Dendritic cell treated with granulocyte-macrophage colony-stimulating factor and Interleukin-4, amounts not matched to agents 40 ng/mL and 50 ng/mL, for 4 days (primary cell): ENCODE data around the gene P2RX4.
A peak's percentile ranks its signal among the peaks of the same experiment; 100 is the strongest.

Experiments used
- H3K27ac Mint-ChIP-seq: one replicate; pipeline ENCODE4 v1.8.0; 2022; ENCODE audit warnings: mild to moderate bottlenecking, mixed read lengths
- H3K27me3 Mint-ChIP-seq: one replicate; pipeline ENCODE4 v1.8.0; 2022; ENCODE audit warnings: mild to moderate bottlenecking, mixed read lengths
- H3K36me3 Mint-ChIP-seq: one replicate; pipeline ENCODE4 v1.8.0; 2022; ENCODE audit warnings: low read depth, mixed read lengths
- H3K4me1 Mint-ChIP-seq: one replicate; pipeline ENCODE4 v1.8.0; 2022; ENCODE audit warnings: low read depth, mixed read lengths
- H3K4me3 Mint-ChIP-seq: one replicate; pipeline ENCODE4 v1.8.0; 2022; ENCODE audit warnings: mild to moderate bottlenecking, moderate library complexity, mixed read lengths
- H3K9me3 Mint-ChIP-seq: one replicate; pipeline ENCODE4 v1.8.0; 2022; ENCODE audit warnings: mixed read lengths
- intact Hi-C: fragments of 100-400 bp; cut with micrococcal nuclease; formaldehyde crosslinking; loops from one replicate; pipeline ENCODE4 v1.15.0; 2022

Gene P2RX4

GRCh38 chr12:121236776-121237175 lies 26.8 kb downstream of the P2RX4 start:
- no peaks in the 10 kb centered on the region for H3K27me3 Mint-ChIP-seq
- no peak overlapping the region for H3K27ac Mint-ChIP-seq
- H3K4me1 Mint-ChIP-seq = peaks cover 41% of the 10 kb centered on the region
- intact Hi-C loops = no loop called here
- peaks cover 78% of the 10 kb centered on the region for H3K36me3 Mint-ChIP-seq
- H3K4me3 Mint-ChIP-seq = no peak overlapping the region
- no peaks in the 10 kb centered on the region for H3K9me3 Mint-ChIP-seq

- Mint-ChIP-seq H3K36me3 (peaks cover 78% of the 10 kb centered on the region), H3K4me3 (no peak overlapping the region), H3K4me1 (peaks cover 46% of the 10 kb centered on the region), H3K9me3 (no peaks in the 10 kb centered on the region), H3K27ac (no peak overlapping the region), H3K27me3 (no peaks in the 10 kb centered on the region)
- intact Hi-C loops = no loop called here
Observed at GRCh38 chr12:121237415-121237814, 27.5 kb downstream of the P2RX4 start.

GRCh38 chr12:121238086-121238485 lies 28.2 kb downstream of the P2RX4 start:
- intact Hi-C loops = no loop called here
- H3K4me3 Mint-ChIP-seq = no peak overlapping the region

GRCh38 chr12:121238604-121239350 lies 28.8 kb downstream of the P2RX4 start:
- H3K36me3 Mint-ChIP-seq = peaks cover 74% of the 10 kb centered on the region
- H3K4me1 Mint-ChIP-seq = peaks cover 46% of the 10 kb centered on the region
- H3K4me3 Mint-ChIP-seq = no peak overlapping the region
- H3K27ac Mint-ChIP-seq = peak overlapping the region; percentile 75
- no peaks in the 10 kb centered on the region for H3K27me3 Mint-ChIP-seq
- no peaks in the 10 kb centered on the region for H3K9me3 Mint-ChIP-seq
- intact Hi-C loops = no loop called here

More at GRCh38 chr12:121238086-121238485, 28.2 kb downstream of the P2RX4 start:
- no peaks in the 10 kb centered on the region for H3K27me3 Mint-ChIP-seq
- H3K36me3 Mint-ChIP-seq = peaks cover 74% of the 10 kb centered on the region
- H3K9me3 Mint-ChIP-seq = no peaks in the 10 kb centered on the region
- H3K27ac Mint-ChIP-seq = no peak overlapping the region
- H3K4me1 Mint-ChIP-seq = peaks cover 46% of the 10 kb centered on the region

GRCh38 chr12:121239351-121240061 lies 29.6 kb downstream of the P2RX4 start:
- intact Hi-C loops = no loop called here
- Mint-ChIP-seq H3K27ac (peak overlapping the region; percentile 75), H3K36me3 (peaks cover 74% of the 10 kb centered on the region), H3K4me1 (peaks cover 46% of the 10 kb centered on the region), H3K27me3 (no peaks in the 10 kb centered on the region), H3K9me3 (no peaks in the 10 kb centered on the region), H3K4me3 (no peak overlapping the region)

DNA sequence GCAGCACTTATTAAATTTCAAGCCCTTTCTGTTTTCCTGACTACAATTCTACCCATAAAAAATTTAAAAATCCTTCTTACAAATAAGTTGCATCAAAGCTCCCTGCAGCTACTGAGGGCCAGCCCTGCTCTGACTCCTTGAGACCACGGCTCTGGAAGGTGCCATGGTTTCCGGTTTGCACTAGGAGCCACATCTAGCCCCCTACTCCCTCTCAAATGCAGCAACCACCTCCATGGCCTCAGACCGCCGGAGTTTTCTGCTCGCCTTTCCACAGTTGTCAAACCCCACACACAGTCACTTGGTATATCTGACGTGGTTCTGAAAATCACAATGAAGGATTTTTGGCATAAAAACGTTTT lies 30.1 kb downstream of the P2RX4 start:
- peak overlapping the region; percentile 75 for H3K27ac Mint-ChIP-seq
- no peaks in the 10 kb centered on the region for H3K27me3 Mint-ChIP-seq
- peaks cover 46% of the 10 kb centered on the region for H3K4me1 Mint-ChIP-seq
- peaks cover 74% of the 10 kb centered on the region for H3K36me3 Mint-ChIP-seq
- intact Hi-C loops = no loop called here
- H3K9me3 Mint-ChIP-seq = no peaks in the 10 kb centered on the region
- H3K4me3 Mint-ChIP-seq = peak overlapping the region; percentile 49

GRCh38 chr12:121240484-121241101 lies 30.7 kb downstream of the P2RX4 start:
- intact Hi-C loops = no loop called here
- H3K36me3 Mint-ChIP-seq = peaks cover 74% of the 10 kb centered on the region
- H3K27ac Mint-ChIP-seq = peak overlapping the region; percentile 75
- H3K9me3 Mint-ChIP-seq = no peaks in the 10 kb centered on the region
- H3K4me3 Mint-ChIP-seq = peak overlapping the region; percentile 49
- no peaks in the 10 kb centered on the region for H3K27me3 Mint-ChIP-seq
- peaks cover 46% of the 10 kb centered on the region for H3K4me1 Mint-ChIP-seq

GRCh38 chr12:121241156-121241970 lies 31.4 kb downstream of the P2RX4 start:
- no peaks in the 10 kb centered on the region for H3K9me3 Mint-ChIP-seq
- peak overlapping the region; percentile 49 for H3K4me3 Mint-ChIP-seq
- H3K27me3 Mint-ChIP-seq = no peaks in the 10 kb centered on the region
- intact Hi-C loops = no loop called here
- peak overlapping the region; percentile 75 for H3K27ac Mint-ChIP-seq
- H3K4me1 Mint-ChIP-seq = peaks cover 46% of the 10 kb centered on the region
- peaks cover 74% of the 10 kb centered on the region for H3K36me3 Mint-ChIP-seq

- peaks cover 23% of the 10 kb centered on the region for H3K4me1 Mint-ChIP-seq
- peaks cover 90% of the 10 kb centered on the region for H3K36me3 Mint-ChIP-seq
- H3K27ac Mint-ChIP-seq = no peak overlapping the region
- no peaks in the 10 kb centered on the region for H3K27me3 Mint-ChIP-seq
- no peak overlapping the region for H3K4me3 Mint-ChIP-seq
- intact Hi-C loops = no loop called here
- H3K9me3 Mint-ChIP-seq = no peaks in the 10 kb centered on the region
Observed at GRCh38 chr12:121245031-121245430, 35.1 kb downstream of the P2RX4 start.

DNA sequence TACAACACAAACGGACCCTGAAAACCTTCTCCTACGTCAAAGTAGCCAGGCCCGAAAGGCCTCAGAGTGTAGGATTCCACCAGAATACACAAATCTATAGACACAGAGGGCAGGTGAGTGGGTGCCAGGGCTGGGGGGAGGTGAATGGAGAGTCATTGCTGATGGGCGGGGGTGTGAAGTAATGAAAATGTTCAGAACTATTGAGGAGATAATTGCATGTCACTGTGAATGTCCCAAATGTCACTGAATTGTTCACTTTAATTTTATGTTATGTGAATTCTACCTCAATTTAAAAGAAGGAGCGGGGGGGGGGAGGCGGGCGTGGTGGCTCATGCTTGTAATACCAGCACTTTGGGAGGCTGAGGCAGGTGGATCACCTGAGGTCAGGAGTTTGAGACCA lies 36.0 kb downstream of the P2RX4 start:
- no peaks in the 10 kb centered on the region for H3K27me3 Mint-ChIP-seq
- H3K4me3 Mint-ChIP-seq = no peak overlapping the region
- H3K36me3 Mint-ChIP-seq = peaks cover 93% of the 10 kb centered on the region
- intact Hi-C loops = no loop called here
- no peak overlapping the region for H3K27ac Mint-ChIP-seq
- H3K4me1 Mint-ChIP-seq = peaks cover 14% of the 10 kb centered on the region
- H3K9me3 Mint-ChIP-seq = no peaks in the 10 kb centered on the region

- H3K36me3 Mint-ChIP-seq = peaks cover 96% of the 10 kb centered on the region
- H3K27ac Mint-ChIP-seq = no peak overlapping the region
- no peaks in the 10 kb centered on the region for H3K27me3 Mint-ChIP-seq
- no peaks in the 10 kb centered on the region for H3K9me3 Mint-ChIP-seq
- H3K4me3 Mint-ChIP-seq = no peak overlapping the region
- intact Hi-C loops = no loop called here
- peaks cover 3% of the 10 kb centered on the region for H3K4me1 Mint-ChIP-seq
Observed at GRCh38 chr12:121246893-121247557, 37.1 kb downstream of the P2RX4 start.

GRCh38 chr12:121248622-121249021 lies 38.7 kb downstream of the P2RX4 start:
- Mint-ChIP-seq H3K27me3 (no peaks in the 10 kb centered on the region), H3K4me1 (no peaks in the 10 kb centered on the region), H3K9me3 (no peaks in the 10 kb centered on the region), H3K36me3 (peaks cover 98% of the 10 kb centered on the region), H3K4me3 (no peak overlapping the region), H3K27ac (no peak overlapping the region)
- intact Hi-C loops = no loop called here

- no peaks in the 10 kb centered on the region for H3K4me1 Mint-ChIP-seq
- H3K4me3 Mint-ChIP-seq = no peak overlapping the region
- no peaks in the 10 kb centered on the region for H3K27me3 Mint-ChIP-seq
- no peak overlapping the region for H3K27ac Mint-ChIP-seq
- intact Hi-C loops = no loop called here
- no peaks in the 10 kb centered on the region for H3K9me3 Mint-ChIP-seq
- H3K36me3 Mint-ChIP-seq = peaks cover 98% of the 10 kb centered on the region
Observed at GRCh38 chr12:121250359-121250758, 40.4 kb downstream of the P2RX4 start.
